Skin epidermis (tissue), 12 donors: ENCODE results near the gene EYS.

Experiments
- H3K27ac ChIP-seq, 21 experiments: fragments of 200-600 bp; sonication (generic) in 11 of 21; one replicate each; pipeline ENCODE4 v1.5.0; 2020; ENCODE audit warnings: mild to moderate bottlenecking in 3 of 21, inconsistent platforms in 2 of 21, moderate library complexity in 2 of 21
- H3K4me3 ChIP-seq, 7 experiments: fragments of 200-600 bp; sonication (generic) in 2 of 7; one replicate each; pipeline ENCODE4 v1.5.0; 2020; ENCODE audit warnings: inconsistent platforms in 2 of 7, mild to moderate bottlenecking in 2 of 7, moderate library complexity in 1 of 7

EYS gene

GRCh38 chr6:64696053-64696452 is 1011.0 kb downstream of the EYS start:
- Histone ChIP-seq H3K27ac (no peak overlapping the region), H3K4me3 (no peak overlapping the region)

GRCh38 chr6:64694356-64694755 is 1012.7 kb downstream of the EYS start:
- H3K27ac ChIP-seq, result no peak overlapping the region
- no peak overlapping the region for H3K4me3 ChIP-seq

GRCh38 chr6:64691064-64691463 is 1016.0 kb downstream of the EYS start:
- Histone ChIP-seq H3K27ac (no peak overlapping the region), H3K4me3 (no peak overlapping the region)

- Histone ChIP-seq H3K4me3 (no peak overlapping the region), H3K27ac (no peak overlapping the region)
Measured at GRCh38 chr6:64685401-64685800, 1021.6 kb downstream of the EYS start.

GRCh38 chr6:64683682-64684081 is 1023.3 kb downstream of the EYS start:
- Histone ChIP-seq H3K27ac (no peak overlapping the region), H3K4me3 (no peak overlapping the region)

- Histone ChIP-seq H3K27ac (no peak overlapping the region), H3K4me3 (no peak overlapping the region)
Measured at GRCh38 chr6:64681416-64682160, 1025.4 kb downstream of the EYS start.

- Histone ChIP-seq H3K27ac (no peak overlapping the region), H3K4me3 (no peak overlapping the region)
Measured at GRCh38 chr6:64680446-64680845, 1026.6 kb downstream of the EYS start.

- Histone ChIP-seq H3K27ac (no peak overlapping the region), H3K4me3 (no peak overlapping the region)
Measured at GRCh38 chr6:64679416-64679815, 1027.6 kb downstream of the EYS start.

GRCh38 chr6:64672651-64673050 is 1034.4 kb downstream of the EYS start:
- H3K27ac ChIP-seq, result no peak overlapping the region

GRCh38 chr6:64672131-64672530 is 1034.9 kb downstream of the EYS start:
- no peak overlapping the region for H3K4me3 ChIP-seq
- H3K27ac ChIP-seq, result no peak overlapping the region

More at GRCh38 chr6:64672651-64673050, 1034.4 kb downstream of the EYS start:
- no peak overlapping the region for H3K4me3 ChIP-seq

- Histone ChIP-seq H3K4me3 (no peak overlapping the region), H3K27ac (no peak overlapping the region)
Measured at GRCh38 chr6:64665137-64665536, 1041.9 kb downstream of the EYS start.

GRCh38 chr6:64664480-64664879 is 1042.5 kb downstream of the EYS start:
- H3K4me3 ChIP-seq, result no peak overlapping the region
- no peak overlapping the region for H3K27ac ChIP-seq

- H3K27ac ChIP-seq, result no peak overlapping the region
- H3K4me3 ChIP-seq, result no peak overlapping the region
Measured at GRCh38 chr6:64644024-64644423, 1063.0 kb downstream of the EYS start.

- Histone ChIP-seq H3K27ac (no peak overlapping the region), H3K4me3 (no peak overlapping the region)
Measured at GRCh38 chr6:64630901-64631300, 1076.1 kb downstream of the EYS start.

GRCh38 chr6:64622944-64623343 is 1084.1 kb downstream of the EYS start:
- no peak overlapping the region for H3K4me3 ChIP-seq
- H3K27ac ChIP-seq, result no peak overlapping the region

- Histone ChIP-seq H3K27ac (no peak overlapping the region), H3K4me3 (no peak overlapping the region)
Measured at GRCh38 chr6:64602993-64603392, 1104.0 kb downstream of the EYS start.

- Histone ChIP-seq H3K4me3 (no peak overlapping the region), H3K27ac (no peak overlapping the region)
Measured at GRCh38 chr6:64591676-64592036, 1115.4 kb downstream of the EYS start.

GRCh38 chr6:64590965-64591675 is 1115.9 kb downstream of the EYS start:
- no peak overlapping the region for H3K27ac ChIP-seq
- H3K4me3 ChIP-seq, result no peak overlapping the region

- H3K27ac ChIP-seq, result no peak overlapping the region
Measured at GRCh38 chr6:64589961-64590360, 1117.1 kb downstream of the EYS start.

GRCh38 chr6:64580346-64580745 is 1126.7 kb downstream of the EYS start:
- Histone ChIP-seq H3K4me3 (no peak overlapping the region), H3K27ac (no peak overlapping the region)

More at GRCh38 chr6:64589961-64590360, 1117.1 kb downstream of the EYS start:
- H3K4me3 ChIP-seq, result no peak overlapping the region

GRCh38 chr6:64553249-64553786 is 1153.7 kb downstream of the EYS start:
- Histone ChIP-seq H3K4me3 (no peak overlapping the region), H3K27ac (no peak overlapping the region)
